H9 (cell line): ENCODE results near the gene HLTF. TPM values are rescaled to one million over a fixed set of nuclear protein-coding genes. Genes with fewer than 3 reads are reported as not detected.

Source experiments
- DNase-seq: peaks from one replicate; pipeline ENCODE4 v3.0.0-alpha.2; 2017
- H2AFZ ChIP-seq: one replicate; pipeline ENCODE4 v1.6.1; 2013; ENCODE audit warnings: mild to moderate bottlenecking, low read length, control low read depth, moderate library complexity
- H2AK5ac ChIP-seq: 2 replicates; pipeline ENCODE4 v1.6.1; 2013; ENCODE audit warnings: low read length, control low read depth, mixed read lengths; ENCODE audit not compliant: insufficient read length
- H2BK120ac ChIP-seq: one replicate; pipeline ENCODE4 v1.6.1; 2013; ENCODE audit warnings: low read depth, mild to moderate bottlenecking, low read length, control low read depth, inconsistent platforms; ENCODE audit not compliant: poor library complexity, severe bottlenecking
- H2BK12ac ChIP-seq: 2 replicates; pipeline ENCODE4 v1.6.1; 2013; ENCODE audit warnings: low read length, control low read depth, mixed read lengths, low read depth; ENCODE audit not compliant: insufficient read length
- H2BK15ac ChIP-seq: 2 replicates; pipeline ENCODE4 v1.6.1; 2013; ENCODE audit warnings: low read depth, low read length, control low read depth
- H2BK20ac ChIP-seq: one replicate; pipeline ENCODE4 v1.6.1; 2013; ENCODE audit warnings: low read depth, mild to moderate bottlenecking, low read length, control low read depth, inconsistent platforms; ENCODE audit not compliant: poor library complexity, severe bottlenecking
- H2BK5ac ChIP-seq: 2 replicates; pipeline ENCODE4 v1.6.1; 2013; ENCODE audit warnings: low read length, control low read depth, mixed read lengths; ENCODE audit not compliant: insufficient read length
- H3K14ac ChIP-seq: 2 replicates; pipeline ENCODE4 v1.6.1; 2013; ENCODE audit warnings: low read length, control low read depth; ENCODE audit not compliant: insufficient read depth
- H3K18ac ChIP-seq: 2 replicates; pipeline ENCODE4 v1.6.1; 2013; ENCODE audit warnings: low read depth, mild to moderate bottlenecking, mixed read lengths, low read length, control low read depth; ENCODE audit not compliant: insufficient read length
- H3K23ac ChIP-seq: 2 replicates; pipeline ENCODE4 v1.6.1; 2013; ENCODE audit warnings: low read length, control low read depth, mixed read lengths, low read depth; ENCODE audit not compliant: insufficient read length
- H3K23me2 ChIP-seq: 2 replicates; pipeline ENCODE4 v1.6.1; 2013; ENCODE audit warnings: low read depth, mild to moderate bottlenecking, mixed read lengths, low read length, control low read depth; ENCODE audit not compliant: insufficient read length, poor library complexity, severe bottlenecking
- H3K27ac ChIP-seq: 2 replicates; pipeline ENCODE4 v1.5.1; 2013; ENCODE audit warnings: low read length, control low read depth, mixed read lengths, low read depth; ENCODE audit not compliant: insufficient read length
- H3K27me3 ChIP-seq: 2 replicates; pipeline ENCODE4 v1.6.1; 2013; ENCODE audit warnings: low read length, control low read depth, inconsistent platforms; ENCODE audit not compliant: insufficient read depth
- H3K4ac ChIP-seq: 2 replicates; pipeline ENCODE4 v1.6.1; 2013; ENCODE audit warnings: low read depth, mild to moderate bottlenecking, control low read depth, inconsistent platforms, low read length, moderate library complexity
- H3K4me1 ChIP-seq: 2 replicates; pipeline ENCODE4 v1.6.1; 2013; ENCODE audit warnings: low read length, control low read depth, inconsistent platforms; ENCODE audit not compliant: insufficient read depth
- H3K4me2 ChIP-seq: 2 replicates; pipeline ENCODE4 v1.6.1; 2013; ENCODE audit warnings: low read length, control low read depth, mixed read lengths; ENCODE audit not compliant: insufficient read length, insufficient read depth
- H3K56ac ChIP-seq: 2 replicates; pipeline ENCODE4 v1.6.1; 2013; ENCODE audit warnings: low read depth, mild to moderate bottlenecking, mixed read lengths, low read length, control low read depth; ENCODE audit not compliant: insufficient read length
- H3K79me1 ChIP-seq: 2 replicates; pipeline ENCODE4 v1.6.1; 2013; ENCODE audit warnings: low read depth, mild to moderate bottlenecking, moderate library complexity, low read length, control low read depth, inconsistent platforms; ENCODE audit not compliant: insufficient read depth, poor library complexity, severe bottlenecking
- H3K79me2 ChIP-seq: 2 replicates; pipeline ENCODE4 v1.6.1; 2013; ENCODE audit warnings: low read length, control low read depth, inconsistent platforms; ENCODE audit not compliant: insufficient read depth
- H3K9ac ChIP-seq: 2 replicates; pipeline ENCODE4 v1.6.1; 2013; ENCODE audit warnings: low read length, control low read depth, mixed read lengths; ENCODE audit not compliant: insufficient read length; ENCODE audit errors: extremely low read depth
- H3K9me3 ChIP-seq: one replicate; pipeline ENCODE4 v1.6.1; 2013; ENCODE audit warnings: low read depth, low read length, inconsistent platforms; ENCODE audit not compliant: control insufficient read depth
- H3T11ph ChIP-seq: one replicate; pipeline ENCODE4 v1.6.1; 2013; ENCODE audit warnings: mild to moderate bottlenecking, low read length, control low read depth, inconsistent platforms
- H4K20me1 ChIP-seq: one replicate; pipeline ENCODE4 v1.6.1; 2013; ENCODE audit not compliant: control insufficient read depth, insufficient read length, insufficient read depth
- H4K5ac ChIP-seq: 2 replicates; pipeline ENCODE4 v1.6.1; 2013; ENCODE audit warnings: low read depth, mild to moderate bottlenecking, mixed read lengths, low read length, control low read depth; ENCODE audit not compliant: insufficient read length
- H4K8ac ChIP-seq: replicated peaks from 2 replicates; pipeline ENCODE4 v1.6.1; 2013; ENCODE audit warnings: low read length, control low read depth, mixed read lengths, low read depth; ENCODE audit not compliant: insufficient read length
- H4K91ac ChIP-seq: 2 replicates; pipeline ENCODE4 v1.6.1; 2013; ENCODE audit warnings: low read depth, mild to moderate bottlenecking, moderate library complexity, mixed read lengths, low read length, control low read depth; ENCODE audit not compliant: insufficient read length
- H3K27ac Mint-ChIP-seq, 3 experiments: 2 replicates in 2 of 3; 3 replicates in 1 of 3; pipeline ENCODE4 v1.8.0; 2020 to 2021; ENCODE audit warnings: mixed read lengths in 3 of 3, mild to moderate bottlenecking in 1 of 3, moderate library complexity in 1 of 3
- H3K27me3 Mint-ChIP-seq: 2 replicates; pipeline ENCODE4 v1.8.0; 2021; ENCODE audit warnings: low read depth, mild to moderate bottlenecking, moderate library complexity, mixed read lengths
- H3K36me3 Mint-ChIP-seq, 3 experiments: 2 replicates in 2 of 3; 3 replicates in 1 of 3; pipeline ENCODE4 v1.8.0; 2020 to 2021; ENCODE audit warnings: low read depth in 3 of 3, mixed read lengths in 3 of 3; ENCODE audit not compliant: insufficient read depth in 1 of 3
- H3K4me1 Mint-ChIP-seq, 2 experiments: 2 replicates each; pipeline ENCODE4 v1.8.0; 2020; ENCODE audit warnings: mixed read lengths in 2 of 2
- H3K4me3 Mint-ChIP-seq, 2 experiments: 2 replicates in 1 of 2; 3 replicates in 1 of 2; pipeline ENCODE4 v1.8.0; 2020 to 2021; ENCODE audit warnings: mild to moderate bottlenecking in 2 of 2, mixed read lengths in 2 of 2, moderate library complexity in 1 of 2
- H3K9me3 Mint-ChIP-seq, 2 experiments: 2 replicates in 1 of 2; 3 replicates in 1 of 2; pipeline ENCODE4 v1.8.0; 2020; ENCODE audit warnings: mild to moderate bottlenecking in 2 of 2, mixed read lengths in 2 of 2, moderate library complexity in 1 of 2
- CTCF ChIP-seq: fragments of 200-600 bp; sonication (generic); conservative IDR thresholded peaks from 3 replicates; pipeline ENCODE4 v1.8.0; 2021; ENCODE audit warnings: antibody characterized with exemption, mild to moderate bottlenecking
- WGBS: extraction: QIAGEN DNeasy Blood & Tissue Kit; methylation state at CpG from one replicate; pipeline ENCODE4 v1.1.7; 2013; ENCODE audit warnings: missing lambda C conversion rate, low lambda C conversion rate, mixed read lengths; ENCODE audit not compliant: insufficient read length; ENCODE audit errors: extremely low coverage; 5-methylcytosine and 5-hydroxymethylcytosine counted together
- total RNA-seq: library from RNA; stranded (reverse); gene quantifications from 2 replicates; pipeline ENCODE4 v1.2.1, GENCODE V29; 2021

The HLTF gene
- total RNA-seq, 1 experiment from 2014 or later, result 41.5 TPM

DNA sequence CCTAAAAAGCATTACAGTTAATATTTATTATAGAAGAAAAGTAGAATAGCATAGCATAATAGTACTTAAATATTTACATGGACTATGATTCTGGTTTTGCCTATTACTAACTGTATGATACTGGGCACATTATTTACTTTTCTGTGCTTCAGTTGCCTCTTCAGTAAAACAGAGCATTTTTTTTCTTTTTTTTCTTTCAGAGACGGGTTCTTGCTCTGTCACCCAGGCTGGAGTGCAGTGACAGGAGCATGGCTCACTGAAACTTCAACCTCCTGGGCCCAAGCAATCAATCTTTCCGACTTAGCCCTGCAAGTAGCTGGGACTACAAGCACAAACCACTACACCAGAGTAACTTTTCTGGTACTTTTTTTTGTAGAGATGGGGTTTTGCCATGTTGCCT is 48.0 kb downstream of the HLTF start:
- H3K4ac ChIP-seq, result no peak overlapping the region
- H4K5ac ChIP-seq, result no peak overlapping the region
- WGBS, result no CpG with 5 or more reads among the region's 2 CpGs
- H3T11ph ChIP-seq, result no peak overlapping the region
- no peak overlapping the region for H3K14ac ChIP-seq
- no peak overlapping the region for H2AFZ ChIP-seq
- H2BK20ac ChIP-seq, result no peak overlapping the region
- H3K79me2 ChIP-seq, result no peaks in the 10 kb centered on the region
- H3K27me3 ChIP-seq, result no peaks in the 10 kb centered on the region
- no peak overlapping the region for H3K18ac ChIP-seq
- H3K4me2 ChIP-seq, result no peak overlapping the region
- H2BK5ac ChIP-seq, result no peak overlapping the region
- no peaks in the 10 kb centered on the region for H4K20me1 ChIP-seq
- no peak overlapping the region for H3K4me3 Mint-ChIP-seq
- H3K79me1 ChIP-seq, result no peaks in the 10 kb centered on the region
- no peak overlapping the region for H2BK120ac ChIP-seq
- H3K27me3 Mint-ChIP-seq, result no peaks in the 10 kb centered on the region
- no peak overlapping the region for H4K8ac ChIP-seq
- no peaks in the 10 kb centered on the region for H3K9me3 ChIP-seq
- no peaks in the 10 kb centered on the region for H3K4me1 ChIP-seq
- H2AK5ac ChIP-seq, result no peak overlapping the region
- H3K9me3 Mint-ChIP-seq, result no peaks in the 10 kb centered on the region
- no peak overlapping the region for H3K27ac ChIP-seq
- DNase-seq, result no peak
- H3K4me1 Mint-ChIP-seq, result no peaks in the 10 kb centered on the region
- H3K23ac ChIP-seq, result no peak overlapping the region
- H2BK12ac ChIP-seq, result no peak overlapping the region
- H3K9ac ChIP-seq, result no peak overlapping the region
- H4K91ac ChIP-seq, result no peak overlapping the region
- no peak overlapping the region for H3K27ac Mint-ChIP-seq
- H3K23me2 ChIP-seq, result no peaks in the 10 kb centered on the region
- H3K56ac ChIP-seq, result no peak overlapping the region
- no peak overlapping the region for H2BK15ac ChIP-seq
- peaks cover 15 to 50% (median 47%) of the 10 kb centered on the region in 3 experiments; a peak in 6 of 7 replicates for H3K36me3 Mint-ChIP-seq
- no peak for TF ChIP-seq CTCF
